Esophagus muscularis mucosa (tissue), 4 donors: ENCODE data around the gene NEB. TPM values are rescaled to one million over a fixed set of nuclear protein-coding genes. Genes with fewer than 3 reads are reported as not detected.

ENCODE experiments used
- DNase-seq: peaks from one replicate; pipeline ENCODE4 v3.0.0-alpha.2; 2017; ENCODE audit errors: extremely low spot score
- H3K27ac ChIP-seq, 4 donors: fragments of 200-600 bp; sonication (generic); replicated peaks in 1 of 4; 1 replicate in 3 of 4; 2 replicates in 1 of 4; pipeline ENCODE4 v1.5.1; 2016 to 2019; ENCODE audit warnings: mild to moderate bottlenecking in 1 of 4
- H3K27me3 ChIP-seq, 4 donors: fragments of 200-600 bp; sonication (generic); one replicate each; pipeline versions ENCODE4 v1.5.1 to v1.6.0; 2016 to 2019
- H3K36me3 ChIP-seq, 4 donors: fragments of 200-600 bp; sonication (generic); one replicate each; pipeline ENCODE4 v1.5.1; 2016 to 2019
- H3K4me1 ChIP-seq, 4 donors: fragments of 200-600 bp; sonication (generic); one replicate each; pipeline ENCODE4 v1.5.1; 2016 to 2019
- H3K4me3 ChIP-seq, 4 donors: fragments of 200-600 bp; sonication (generic); 1 replicate in 2 of 4; 2 replicates in 2 of 4; pipeline ENCODE4 v1.5.1; 2016 to 2019; ENCODE audit warnings: mild to moderate bottlenecking in 4 of 4, moderate library complexity in 1 of 4
- H3K9me3 ChIP-seq, 4 donors: fragments of 200-600 bp; sonication (generic); 1 replicate in 3 of 4; 2 replicates in 1 of 4; pipeline ENCODE4 v1.5.1; 2016 to 2019
- CTCF ChIP-seq, 3 experiments: fragments of 200-600 bp in 2 of 3; fragments of 450-650 bp in 1 of 3; sonication (generic) in 2 of 3; IDR thresholded peaks; one replicate each; pipeline ENCODE4 v1.5.1; 2017 to 2019; ENCODE audit warnings: antibody characterized with exemption in 3 of 3, mild to moderate bottlenecking in 2 of 3, moderate library complexity in 1 of 3
- EP300 ChIP-seq: sonication (generic); formaldehyde crosslinking; IDR thresholded peaks from one replicate; pipeline ENCODE4 v1.6.1; 2017; ENCODE audit warnings: antibody characterized with exemption
- POLR2A ChIP-seq: fragments of 450-650 bp; IDR thresholded peaks from one replicate; pipeline ENCODE4 v1.6.1; 2017; ENCODE audit warnings: antibody characterized with exemption, moderate library complexity, mild to moderate bottlenecking, low read depth
- POLR2AphosphoS5 ChIP-seq, 2 donors: sonication (generic); formaldehyde crosslinking; IDR thresholded peaks; one replicate each; pipeline ENCODE4 v1.6.1; 2017; ENCODE audit warnings: antibody characterized with exemption in 2 of 2
- WGBS: methylation state at CpG from one replicate; pipeline ENCODE4 v1.1.5; 2018; 5-methylcytosine and 5-hydroxymethylcytosine counted together
- intact Hi-C: fragments of 100-400 bp; cut with DNase I; formaldehyde crosslinking; loops from one replicate; pipeline ENCODE4 v1.15.1; 2023
- total RNA-seq, 4 donors: library from RNA; depleted of rRNA; stranded (reverse); fragments of >200 nt; gene quantifications; one replicate each; pipeline versions ENCODE4 v1.1.0 to v1.2.1, GENCODE V29; 2016

Gene NEB
- total RNA-seq, 4 donors from 2014 or later = 0.23 to 0.84 (median 0.54) TPM

GRCh38 chr2:151577116-151577515 lies 157.2 kb downstream of the NEB start:
- H3K4me3 ChIP-seq = no peak overlapping the region
- no peaks in the 10 kb centered on the region for H3K36me3 ChIP-seq
- H3K27ac ChIP-seq = no peak overlapping the region
- no peak for TF ChIP-seq CTCF (IDR thresholded peaks at IDR 0.05)
- TF ChIP-seq POLR2AphosphoS5 (IDR thresholded peaks at IDR 0.05) = no peak
- no peak for TF ChIP-seq EP300
- no peak for TF ChIP-seq POLR2A
- intact Hi-C loops = no loop called here
- WGBS = 84% methylated on average over 5 of the region's 5 CpGs
- H3K4me1 ChIP-seq = no peaks in the 10 kb centered on the region
- no peaks in the 10 kb centered on the region for H3K9me3 ChIP-seq
- H3K27me3 ChIP-seq = no peaks in the 10 kb centered on the region
- no peak for DNase-seq

- DNase-seq = no peak
- WGBS = 85% methylated on average over 4 of the region's 4 CpGs
- Histone ChIP-seq H3K27ac (no peak overlapping the region), H3K9me3 (no peaks in the 10 kb centered on the region), H3K27me3 (no peaks in the 10 kb centered on the region), H3K4me3 (no peak overlapping the region), H3K36me3 (no peaks in the 10 kb centered on the region), H3K4me1 (no peaks in the 10 kb centered on the region)
- intact Hi-C loops = no loop called here
- TF ChIP-seq POLR2AphosphoS5 (IDR thresholded peaks at IDR 0.05) = no peak
- no peak for TF ChIP-seq CTCF (IDR thresholded peaks at IDR 0.05)
- no peak for TF ChIP-seq POLR2A
Measured at GRCh38 chr2:151576080-151576479, 158.2 kb downstream of the NEB start.

- intact Hi-C loops = no loop called here
- Histone ChIP-seq H3K27me3 (no peaks in the 10 kb centered on the region), H3K4me3 (no peak overlapping the region), H3K27ac (no peak overlapping the region), H3K9me3 (no peaks in the 10 kb centered on the region), H3K4me1 (no peaks in the 10 kb centered on the region), H3K36me3 (no peaks in the 10 kb centered on the region)
- no peak for DNase-seq
- 94% methylated on average over 5 of the region's 5 CpGs for WGBS
- TF ChIP-seq POLR2A (no peak), CTCF (IDR thresholded peaks at IDR 0.05) (no peak), EP300 (no peak), POLR2AphosphoS5 (IDR thresholded peaks at IDR 0.05) (no peak)
Measured at GRCh38 chr2:151575338-151575737, 158.9 kb downstream of the NEB start.

- H3K36me3 ChIP-seq = no peaks in the 10 kb centered on the region
- DNase-seq = no peak
- TF ChIP-seq EP300 (no peak), CTCF (IDR thresholded peaks at IDR 0.05) (no peak)
- peaks cover 0 to 2% (median 0%) of the 10 kb centered on the region in 4 donors for H3K4me1 ChIP-seq
- H3K27ac ChIP-seq = no peak overlapping the region
- no peak overlapping the region for H3K4me3 ChIP-seq
- 95% methylated on average over 8 of the region's 8 CpGs for whole genome bisulfite sequencing
- H3K9me3 ChIP-seq = no peaks in the 10 kb centered on the region
- no peaks in the 10 kb centered on the region for H3K27me3 ChIP-seq
- intact Hi-C loops = no loop called here
Measured at GRCh38 chr2:151570191-151570590, 164.1 kb downstream of the NEB start.

- no peaks in the 10 kb centered on the region for H3K36me3 ChIP-seq
- H3K27ac ChIP-seq = no peak overlapping the region
- no peak for DNase-seq
- WGBS = 73% methylated on average over 8 of the region's 8 CpGs
- TF ChIP-seq POLR2A = no peak
- TF ChIP-seq CTCF (IDR thresholded peaks at IDR 0.05) = no peak
- no peak for TF ChIP-seq EP300
- no peak for TF ChIP-seq POLR2AphosphoS5 (IDR thresholded peaks at IDR 0.05)
- no peaks in the 10 kb centered on the region for H3K27me3 ChIP-seq
- intact Hi-C loops = no loop called here
- no peaks in the 10 kb centered on the region for H3K9me3 ChIP-seq
- peaks cover 0 to 2% (median 0%) of the 10 kb centered on the region in 4 donors for H3K4me1 ChIP-seq
- no peak overlapping the region for H3K4me3 ChIP-seq
Measured at GRCh38 chr2:151569167-151569566, 165.1 kb downstream of the NEB start.
